22Rv1 (cell line): ENCODE results near the gene ZNF710.

Experiments used
- CTCF ChIP-seq: fragments of 450-650 bp; IDR thresholded peaks from 2 replicates; pipeline ENCODE4 v1.5.1; 2017; ENCODE audit warnings: mild to moderate bottlenecking
- ZFX ChIP-seq: fragments of 450-650 bp; IDR thresholded peaks from 2 replicates; pipeline ENCODE4 v1.6.1; 2017; ENCODE audit warnings: antibody characterized with exemption, borderline replicate concordance

- TF ChIP-seq CTCF (no peak), ZFX (no peak)
Observed at GRCh38 chr15:89975482-89976245, 25.5 kb upstream of the ZNF710 start.
